LNCAP (cell line): ENCODE data around the gene GHSR.

Experiments used
- CTCF ChIP-seq: fragments of 450-650 bp; IDR thresholded peaks from 2 replicates; pipeline ENCODE4 v1.5.1; 2017; ENCODE audit warnings: mild to moderate bottlenecking

Gene GHSR

GRCh38 chr3:172447611-172448579 is at the start of gene GHSR:
GHSR (minus strand) TSS chr3:172448456; CDS start chr3:172448413, 43 bp downstream.
- TF ChIP-seq CTCF: no peak

- peak; percentile 77 for TF ChIP-seq CTCF
These were observed 42.0 kb upstream of the GHSR start for GRCh38 chr3:172490198-172490669.

- TF ChIP-seq CTCF: no peak
These were observed 29.9 kb upstream of the GHSR start for GRCh38 chr3:172478116-172478515.

GRCh38 chr3:172476347-172476746 is 28.1 kb upstream of the GHSR start:
- no peak for TF ChIP-seq CTCF

- no peak for TF ChIP-seq CTCF
These were observed 27.4 kb upstream of the GHSR start for GRCh38 chr3:172475703-172476102.

GRCh38 chr3:172471903-172472302 is 23.6 kb upstream of the GHSR start:
- TF ChIP-seq CTCF: no peak

GRCh38 chr3:172470588-172470987 is 22.3 kb upstream of the GHSR start:
- TF ChIP-seq CTCF: no peak
